Measurements from ENCODE around the gene MFAP4. TPM values are rescaled to one million over a fixed set of nuclear protein-coding genes. Genes with fewer than 3 reads are reported as not detected.

The MFAP4 gene
- total and polyA plus RNA-seq, 9 of the 15 experiments (the other 6 are each of a cell fraction or from before 2014, with no cell fraction given): 0.07 to 0.24 TPM; not detected in 7

DNA sequence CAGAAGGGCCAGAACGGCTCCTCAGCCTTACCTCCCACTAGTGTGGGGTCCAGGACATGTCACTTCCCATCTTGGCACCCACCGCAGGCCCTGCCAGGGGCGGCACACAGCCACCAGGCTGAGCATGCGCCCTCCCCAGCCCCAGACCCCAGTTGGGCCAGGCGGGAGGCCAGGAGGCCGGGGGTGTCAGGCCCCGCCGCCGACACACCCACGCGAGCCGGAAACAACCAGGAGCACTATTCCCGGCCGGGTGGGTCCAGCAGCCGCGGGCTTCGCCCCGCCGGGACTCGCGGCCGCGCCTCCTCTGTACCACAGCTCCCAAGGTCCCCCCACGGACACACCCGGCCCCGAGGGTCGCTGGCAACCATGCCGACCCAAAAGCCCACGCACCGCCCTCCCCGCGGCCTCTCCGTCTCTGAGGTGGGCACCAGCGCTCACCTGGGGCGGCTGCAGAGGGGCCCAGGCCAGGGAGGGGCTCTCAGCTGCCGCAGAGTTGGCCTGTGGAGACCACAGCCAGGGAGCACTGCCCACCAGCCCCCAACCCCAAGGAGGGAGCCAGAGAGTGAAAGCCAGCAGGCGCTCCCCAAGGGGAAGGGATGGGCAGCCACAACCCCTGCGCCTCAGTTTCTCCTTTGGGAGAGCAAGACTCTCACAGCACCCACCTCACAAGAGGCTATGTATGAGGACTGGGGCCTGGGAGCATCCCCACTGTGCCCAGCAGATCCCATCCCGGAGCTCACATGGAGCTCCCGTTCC is 42.5 kb downstream of the MFAP4 start:
- POLR2A ChIA-PET: no interaction called here
- in situ Hi-C loops (cut with MboI): no loop called here
- DNase-seq (ENCODE audit: extremely low read depth in 1 of 4, low spot score in 3 of 4): no peak
- H3K36me3 ChIP-seq (ENCODE audit: control insufficient read depth, insufficient read depth, low read length): no peaks in the 10 kb centered on the region
- H3K4me1 ChIP-seq (replicated peaks in 1 of 2; ENCODE audit: control insufficient read depth in 2 of 2, insufficient read depth in 2 of 2, low read length in 2 of 2): peaks cover 22 to 47% of the 10 kb centered on the region in 2 experiments
- H2AFZ ChIP-seq (ENCODE audit: low read depth, low read length): no peak overlapping the region
- 83% methylated on average over 3 of the region's 40 CpGs for whole genome bisulfite sequencing (ENCODE audit: insufficient coverage, low coverage, missing lambda C conversion rate)
- H3K9me3 ChIP-seq (replicated peaks; ENCODE audit: control insufficient read depth, insufficient read depth, low read depth, low read length): no peaks in the 10 kb centered on the region
- ATAC-seq: no peak
- no peaks in the 10 kb centered on the region for H3K27me3 ChIP-seq (ENCODE audit: control insufficient read depth in 2 of 2, insufficient read depth in 2 of 2, low read length in 2 of 2)
- H3K79me2 ChIP-seq (ENCODE audit: control insufficient read depth, insufficient read depth, low read length): no peaks in the 10 kb centered on the region
- no peak overlapping the region for H3K27ac ChIP-seq (ENCODE audit: extremely low read depth, low read depth, low read length)
- no TSS peak for BruUV-seq (replicated peaks)
- no peak overlapping the region for H3K4me3 ChIP-seq
- intact Hi-C loops (cut with micrococcal nuclease): no loop called here
- no peak for FAIRE-seq
- H3K9me1 ChIP-seq (ENCODE audit: control insufficient read depth, insufficient read depth, low read length): no peaks in the 10 kb centered on the region
- CTCF ChIA-PET (ENCODE audit: low intra/inter-chr PET ratio): interaction anchor here (0.6 kb wide), 1 partner anchor 123 kb away, joined by 3 read pairs; no protein-coding TSS in a partner anchor
- no peaks in the 10 kb centered on the region; the same call in 1 of the 2 replicates for H4K20me1 ChIP-seq (replicated peaks; ENCODE audit: control insufficient read depth, insufficient read depth, low read length)
- H3K4me2 ChIP-seq (ENCODE audit: insufficient read depth, low read length): no peak overlapping the region
- no peak overlapping the region for H3K9ac ChIP-seq (ENCODE audit: insufficient read depth in 1 of 2, low read depth in 2 of 2, low read length in 2 of 2)
- TF ChIP-seq CSDE1 (IDR thresholded peaks at IDR 0.05) (no peak), ZNF124 (CRISPR knock-in tag; IDR thresholded peaks at IDR 0.05) (no peak), ZNF583 (CRISPR knock-in tag; IDR thresholded peaks at IDR 0.05) (no peak), ZNF717 (CRISPR knock-in tag; IDR thresholded peaks at IDR 0.05) (no peak), POLR2G (IDR thresholded peaks at IDR 0.05; ENCODE audit: low read depth, low read length) (peak; percentile 38)
- TF ChIP-seq, protein P1, sequence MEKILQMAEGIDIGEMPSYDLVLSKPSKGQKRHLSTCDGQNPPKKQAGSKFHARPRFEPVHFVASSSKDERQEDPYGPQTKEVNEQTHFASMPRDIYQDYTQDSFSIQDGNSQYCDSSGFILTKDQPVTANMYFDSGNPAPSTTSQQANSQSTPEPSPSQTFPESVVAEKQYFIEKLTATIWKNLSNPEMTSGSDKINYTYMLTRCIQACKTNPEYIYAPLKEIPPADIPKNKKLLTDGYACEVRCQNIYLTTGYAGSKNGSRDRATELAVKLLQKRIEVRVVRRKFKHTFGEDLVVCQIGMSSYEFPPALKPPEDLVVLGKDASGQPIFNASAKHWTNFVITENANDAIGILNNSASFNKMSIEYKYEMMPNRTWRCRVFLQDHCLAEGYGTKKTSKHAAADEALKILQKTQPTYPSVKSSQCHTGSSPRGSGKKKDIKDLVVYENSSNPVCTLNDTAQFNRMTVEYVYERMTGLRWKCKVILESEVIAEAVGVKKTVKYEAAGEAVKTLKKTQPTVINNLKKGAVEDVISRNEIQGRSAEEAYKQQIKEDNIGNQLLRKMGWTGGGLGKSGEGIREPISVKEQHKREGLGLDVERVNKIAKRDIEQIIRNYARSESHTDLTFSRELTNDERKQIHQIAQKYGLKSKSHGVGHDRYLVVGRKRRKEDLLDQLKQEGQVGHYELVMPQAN (IDR thresholded peaks at IDR 0.05; ENCODE audit: borderline replicate concordance): no peak
